IPS DF 4.7 (cell line): Measurements from ENCODE around the gene DISP2.

Source experiments
- DNase-seq: peaks from one replicate; pipeline ENCODE4 v3.0.0-alpha.2; 2013; ENCODE audit warnings: low spot score; ENCODE audit errors: extremely low read depth

DISP2 gene

DNA sequence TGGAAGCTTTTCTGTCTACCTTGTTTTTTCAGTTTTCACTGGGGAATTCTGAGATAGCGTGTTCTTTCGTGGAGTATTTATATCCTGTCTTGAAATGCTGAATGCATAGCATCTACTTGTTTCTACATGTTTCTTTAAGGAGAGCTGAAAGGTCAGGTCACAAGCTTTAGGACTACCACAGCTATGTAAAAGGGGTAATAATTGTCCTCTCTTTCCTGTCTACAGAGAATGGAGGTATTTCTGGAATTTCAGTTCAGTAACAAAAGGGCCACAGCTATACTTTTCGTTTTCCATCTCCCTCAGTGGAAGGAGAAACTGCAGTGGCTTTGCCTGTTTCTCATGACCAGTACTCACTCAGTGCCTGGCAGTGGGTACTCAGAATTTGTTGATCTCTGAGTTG, 29.8 kb upstream of the DISP2 start:
- DNase-seq: no peak

DNA sequence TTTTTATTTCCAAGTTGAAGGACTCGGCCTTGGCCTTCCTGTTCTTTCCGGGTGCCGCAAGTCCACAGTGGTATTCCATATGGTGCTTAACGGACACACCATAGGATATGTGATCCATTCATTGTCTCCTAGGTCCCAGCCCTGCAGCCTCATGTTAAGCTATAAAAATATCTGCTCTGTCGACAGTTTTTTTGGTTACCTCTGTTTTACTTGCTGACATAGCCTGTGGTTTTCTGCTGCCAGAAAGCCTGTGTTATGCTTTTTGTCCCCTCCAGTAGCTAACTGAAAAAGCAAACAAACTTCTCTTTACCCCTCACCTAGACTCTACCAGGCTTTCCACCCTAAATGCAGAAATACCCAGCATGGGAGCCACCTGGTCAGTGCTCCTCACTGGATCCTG, 29.3 kb upstream of the DISP2 start:
- no peak for DNase-seq

DNA sequence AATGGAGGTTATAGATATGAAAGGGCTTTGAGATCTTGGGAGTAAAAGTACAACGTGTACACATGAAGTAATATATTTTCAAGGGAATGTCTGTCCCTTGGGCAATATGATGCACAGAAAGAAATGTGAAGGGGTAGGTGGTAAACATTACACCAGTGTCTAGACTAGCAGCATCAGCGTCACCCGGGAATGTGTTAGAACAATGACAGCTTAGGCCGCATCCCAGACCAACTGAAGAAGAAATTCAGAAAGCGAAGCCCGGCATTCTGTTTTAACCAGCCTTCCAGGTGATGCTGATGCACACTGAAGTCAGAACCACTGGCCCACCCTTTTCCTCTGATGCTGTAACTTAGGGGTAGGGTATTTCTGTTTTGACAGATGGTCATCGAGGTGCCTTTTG, 28.2 kb upstream of the DISP2 start:
- no peak for DNase-seq

DNA sequence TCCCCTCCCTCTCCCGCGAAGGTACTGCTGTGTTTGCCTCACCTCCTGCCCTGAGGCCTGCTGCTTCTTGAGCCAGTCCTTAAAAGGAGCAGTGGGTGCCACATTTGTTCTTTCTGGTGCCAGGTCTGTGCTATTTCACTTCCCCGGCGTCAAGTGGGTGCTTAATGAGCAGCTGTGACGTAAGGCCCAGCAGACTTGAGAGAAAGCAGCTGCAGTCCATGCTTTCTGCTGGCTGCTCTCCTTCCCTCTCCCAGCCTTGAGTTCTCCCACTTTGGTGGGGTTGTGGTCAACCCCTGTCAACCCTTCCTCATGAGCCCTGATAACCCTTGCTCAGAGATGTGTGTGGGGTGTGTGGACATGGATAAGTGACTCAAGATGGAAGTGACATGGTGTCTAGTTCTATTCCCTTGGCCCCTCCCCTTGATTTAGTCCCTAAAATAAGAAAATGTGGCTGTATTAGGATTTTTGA, 27.6 kb upstream of the DISP2 start:
- no peak for DNase-seq

DNA sequence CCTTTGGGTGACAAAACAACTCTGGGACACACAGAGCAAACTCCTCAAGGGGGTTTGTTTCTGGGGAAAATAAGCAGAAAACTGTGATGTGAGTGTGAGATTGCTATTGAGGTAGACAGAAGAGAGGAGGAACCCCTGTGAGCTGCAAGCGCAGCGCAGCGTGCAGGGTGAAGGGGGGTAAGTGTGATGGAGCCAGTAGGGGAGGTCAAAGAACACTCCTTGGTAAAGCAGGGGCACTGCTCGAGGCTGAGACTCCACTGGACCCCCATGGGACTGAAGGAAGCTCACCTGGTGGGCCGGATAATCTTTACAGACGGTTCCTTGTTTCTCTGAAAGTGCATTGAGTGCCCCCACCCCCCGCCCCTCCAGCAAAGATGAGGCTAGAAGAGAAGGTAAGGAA, 27.0 kb upstream of the DISP2 start:
- no peak for DNase-seq

DNA sequence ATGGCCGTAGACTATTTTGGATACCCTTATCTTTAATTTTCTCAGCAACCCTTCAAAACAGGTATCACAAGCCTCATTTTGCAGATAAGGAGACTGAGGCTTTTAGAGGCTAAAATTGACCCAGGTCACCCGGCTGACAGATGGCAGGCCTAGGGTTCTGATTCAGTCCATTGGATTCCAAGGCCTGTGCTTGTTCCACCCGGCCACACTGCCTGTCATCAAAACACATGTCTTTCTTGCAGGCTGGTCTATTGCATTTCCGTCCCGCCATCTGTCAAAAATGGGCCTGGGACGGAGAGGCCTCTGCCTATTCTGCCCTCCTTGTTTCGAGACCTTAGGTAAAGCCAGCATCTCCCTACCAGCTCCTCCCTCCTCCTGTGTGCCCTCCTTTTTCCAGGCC, 26.4 kb upstream of the DISP2 start:
- DNase-seq: no peak

DNA sequence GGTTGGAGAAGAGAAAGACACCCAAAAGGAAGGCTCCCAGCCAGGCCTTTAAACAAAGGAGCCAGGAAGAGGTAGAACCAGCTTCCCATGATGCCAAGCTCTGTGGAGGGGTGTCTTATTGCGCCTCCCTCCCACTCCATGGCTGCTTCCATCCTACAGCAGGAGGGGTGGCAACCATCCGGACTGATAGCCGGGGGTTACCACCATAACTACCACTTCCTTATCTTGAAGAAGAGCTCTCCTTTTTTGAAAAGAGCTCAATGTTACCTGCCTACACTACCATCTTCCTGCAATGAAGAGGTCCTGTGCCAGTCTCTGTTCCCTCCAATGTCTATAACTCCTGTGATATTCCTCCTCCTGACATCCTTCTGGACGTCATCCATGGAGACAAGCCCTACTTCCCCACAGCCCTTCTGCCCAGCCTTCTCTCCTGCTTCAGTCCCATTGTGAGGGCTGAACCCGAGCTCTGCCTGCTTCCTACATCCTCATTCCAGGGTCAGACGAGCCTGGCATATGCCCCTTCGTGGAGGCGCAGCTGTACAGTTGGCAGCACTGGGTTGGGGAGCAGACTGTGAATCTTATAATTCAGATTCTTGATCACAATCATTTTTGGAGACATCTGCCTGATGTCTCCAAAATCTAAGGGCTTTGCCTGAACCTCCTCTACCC, 25.8 kb upstream of the DISP2 start:
- no peak for DNase-seq

DNA sequence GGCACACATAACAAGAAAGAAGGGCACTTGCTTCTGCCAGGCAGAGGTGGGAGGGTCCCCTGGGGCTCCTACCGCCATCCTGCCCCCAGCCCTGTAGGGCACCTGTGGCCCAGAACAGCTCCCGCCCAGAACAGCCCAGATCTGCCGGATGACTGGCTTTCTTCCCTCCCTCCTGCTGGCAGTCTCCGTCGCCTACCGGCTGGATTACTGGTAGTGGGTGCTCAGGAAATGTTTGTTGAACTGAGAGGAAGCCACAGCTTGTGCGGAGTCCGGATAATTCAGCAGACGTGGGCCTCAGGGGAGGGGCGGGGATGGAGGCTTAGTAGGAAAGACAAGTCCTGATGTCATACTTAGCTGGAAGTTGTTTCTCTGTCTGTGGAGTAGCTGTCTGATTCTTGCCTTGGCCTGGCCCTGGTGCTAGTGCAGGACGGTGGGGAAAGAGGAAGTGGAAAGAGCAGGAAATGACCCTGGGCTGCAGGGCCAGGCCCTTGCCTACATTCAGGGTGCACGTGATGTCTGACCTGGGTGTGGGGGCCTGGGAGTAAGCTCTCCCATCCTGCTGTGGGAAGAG, 24.0 kb upstream of the DISP2 start:
- DNase-seq: no peak

- DNase-seq: no peak
Observed at GRCh38 chr15:40334541-40334940, 23.5 kb upstream of the DISP2 start.

DNA sequence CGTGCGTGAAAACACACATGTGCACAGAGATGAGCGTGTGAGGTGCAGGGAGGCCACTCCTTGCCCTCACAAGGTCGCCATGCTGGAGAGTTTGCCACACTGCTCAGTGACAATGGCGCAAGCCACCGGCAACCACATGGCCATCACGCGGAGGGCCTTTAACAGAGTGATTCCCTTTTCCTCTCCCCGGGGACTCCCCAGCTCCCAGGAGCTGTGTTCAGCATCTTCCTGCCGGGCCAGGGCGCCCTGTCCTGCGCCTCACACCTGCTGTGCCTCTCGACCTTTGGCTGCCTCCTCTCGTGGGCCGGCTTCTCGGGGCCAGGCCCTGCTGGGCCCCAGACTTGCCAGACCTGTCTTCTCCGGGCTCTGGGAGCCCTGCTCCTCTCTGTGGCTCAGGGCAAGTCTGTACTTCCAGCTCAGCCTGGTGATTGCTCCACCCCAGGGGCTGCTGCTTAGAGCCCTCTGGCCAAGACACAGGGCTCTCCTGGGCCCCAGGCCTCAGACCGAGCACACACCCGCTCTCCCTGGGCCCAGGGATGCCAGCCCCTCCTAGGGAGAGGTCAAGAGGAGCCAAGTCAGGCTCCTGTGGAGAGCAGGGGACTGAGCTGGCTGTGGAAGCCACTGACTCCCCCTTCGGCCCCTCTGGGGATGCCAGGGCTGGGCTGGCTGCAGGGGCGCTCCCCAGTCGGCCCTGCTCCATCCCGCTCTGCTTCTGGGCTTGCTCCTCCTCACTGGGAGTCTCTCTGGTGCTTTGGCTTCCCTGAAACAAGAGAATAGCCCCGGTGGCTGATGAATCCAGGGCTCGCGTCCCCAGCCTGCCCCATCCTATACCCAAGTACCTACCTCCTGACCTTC, 22.9 kb upstream of the DISP2 start:
- DNase-seq: no peak

- DNase-seq: no peak
Observed at GRCh38 chr15:40335938-40336743, 21.9 kb upstream of the DISP2 start.

DNA sequence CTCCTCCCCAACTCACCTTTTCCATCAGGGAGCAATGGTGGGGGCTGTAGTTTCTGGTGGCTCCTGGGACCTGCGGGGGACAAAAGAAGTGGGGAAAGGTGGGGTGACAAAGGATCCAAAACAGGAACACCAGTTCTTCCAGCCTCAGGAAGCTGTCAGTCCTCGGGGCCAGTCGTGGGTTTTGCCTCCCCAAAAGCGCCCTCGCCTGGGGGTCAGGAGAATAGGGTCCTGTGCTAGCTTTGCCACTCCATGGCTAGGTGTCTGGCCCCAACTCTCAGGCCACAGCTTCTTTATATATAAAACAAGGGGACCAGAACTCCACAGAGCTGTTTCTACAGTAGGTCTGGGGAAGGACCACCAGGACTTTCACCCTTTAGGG, 21.3 kb upstream of the DISP2 start:
- no peak for DNase-seq

DNA sequence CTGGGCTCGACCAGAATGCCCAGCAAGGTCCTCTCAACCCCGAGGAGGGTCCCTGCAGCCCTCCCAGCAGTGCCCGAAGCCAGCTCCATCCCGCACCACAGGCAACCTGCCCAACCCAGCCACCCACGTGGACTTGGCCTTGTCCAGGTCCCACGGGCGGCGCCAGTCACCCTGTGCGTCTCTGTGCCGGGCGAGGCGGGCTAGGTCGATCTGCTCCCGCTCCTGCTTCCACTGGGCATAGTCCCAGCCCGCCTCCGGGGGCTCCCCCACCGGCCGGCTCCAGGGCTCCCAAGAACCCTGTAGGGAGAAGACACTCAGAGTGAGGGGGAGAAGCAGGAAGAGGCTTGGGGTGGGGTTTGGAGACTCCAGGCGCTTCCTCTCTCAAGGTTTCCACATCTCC, 20.4 kb upstream of the DISP2 start:
- no peak for DNase-seq

DNA sequence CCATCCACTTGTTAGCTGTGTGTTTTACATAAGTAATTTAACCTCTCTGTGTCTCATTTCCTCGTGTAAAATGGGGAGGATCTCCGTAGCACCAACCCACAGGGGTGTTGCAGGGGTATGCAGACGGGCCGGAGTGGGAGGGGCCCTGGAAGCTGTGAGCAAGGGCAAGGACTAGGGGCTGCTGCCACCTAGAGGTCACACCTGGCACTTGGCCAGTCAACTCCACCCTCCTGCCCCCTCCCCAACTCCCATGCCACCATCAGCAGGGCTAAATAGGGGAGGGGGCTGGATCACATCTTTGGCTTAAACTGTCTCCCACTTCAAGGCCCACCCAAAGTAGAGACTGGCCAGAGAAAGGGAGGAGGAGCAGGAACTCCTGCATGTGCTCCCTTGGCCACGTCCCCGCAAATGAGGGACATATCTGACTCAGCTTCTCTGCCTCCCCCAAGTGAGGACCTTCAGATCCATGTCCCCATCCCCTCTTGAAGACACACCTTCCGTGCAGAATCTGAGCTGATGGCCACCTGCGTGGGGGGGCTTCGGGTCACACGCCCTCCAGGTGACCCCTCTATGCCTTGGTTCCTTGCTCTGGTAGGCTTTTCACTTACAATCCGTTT, 19.9 kb upstream of the DISP2 start:
- no peak for DNase-seq

GRCh38 chr15:40338921-40339620, 18.9 kb upstream of the DISP2 start:
- no peak for DNase-seq

DNA sequence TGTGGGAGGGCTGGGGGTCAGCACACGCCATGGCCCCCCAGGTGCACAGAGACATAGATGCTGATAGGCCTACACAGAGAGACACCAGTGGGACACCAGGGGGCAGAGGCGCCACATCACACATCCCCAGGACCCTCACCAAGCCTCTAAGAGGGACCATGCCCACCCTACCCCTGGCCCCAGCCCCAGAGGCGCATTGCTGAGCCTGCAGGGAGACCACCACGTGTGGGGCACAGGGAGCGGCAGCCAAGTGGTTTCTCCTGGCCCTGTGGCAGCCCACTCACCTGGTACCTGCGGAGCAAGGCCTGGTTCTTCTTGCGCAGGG, 18.4 kb upstream of the DISP2 start:
- DNase-seq: no peak

GRCh38 chr15:40340038-40340739, 17.8 kb upstream of the DISP2 start:
- DNase-seq: no peak

DNA sequence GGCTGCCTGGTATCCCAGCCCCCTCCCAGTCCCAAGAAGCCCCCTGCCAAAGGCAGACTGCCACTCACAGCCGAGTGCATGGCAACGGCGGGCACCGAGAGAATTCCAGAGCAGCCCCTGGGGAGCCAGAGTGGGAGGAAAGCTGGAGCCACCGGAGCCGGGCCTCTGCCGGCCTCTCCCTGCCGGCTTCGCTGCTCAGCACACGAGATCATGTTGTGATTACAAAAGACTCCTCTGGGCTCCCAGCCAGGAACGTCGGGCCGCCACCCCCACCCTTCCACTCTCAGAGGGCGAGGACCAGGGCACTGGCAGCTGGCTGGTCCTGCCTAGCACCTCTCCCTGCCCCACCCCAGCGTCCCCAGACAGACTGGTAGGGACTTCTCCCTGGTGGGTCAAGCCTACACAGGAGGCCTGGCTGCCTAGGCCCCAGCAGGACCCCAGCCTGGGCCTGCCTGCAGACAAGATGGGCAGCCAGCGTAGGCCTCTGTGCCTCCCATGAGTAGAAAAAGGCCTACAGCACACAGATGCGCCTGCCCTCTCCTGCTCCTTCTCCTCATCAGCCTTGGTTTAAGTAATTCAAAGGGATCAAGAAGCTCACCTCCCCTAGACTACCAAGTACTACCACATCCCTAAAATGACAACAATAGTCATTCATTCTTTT, 17.1 kb upstream of the DISP2 start, which contains the start of gene CCDC9B:
CCDC9B (minus strand) TSS at position 200 of the 661 bp plus-strand sequence; CDS start at position 80, 120 bp downstream.
- no peak for DNase-seq
